HepG2 (cell line): Measurements from ENCODE around the gene SPTB. TPM values are rescaled to one million over a fixed set of nuclear protein-coding genes. Genes with fewer than 3 reads are reported as not detected.

Experiments
- FOXK2 ChIP-seq: fragments of 450-650 bp; IDR thresholded peaks from 2 replicates; pipeline ENCODE4 v1.6.1; 2016
- KLF15 ChIP-seq: sonication (generic); formaldehyde crosslinking; IDR thresholded peaks from 2 replicates; pipeline ENCODE4 v1.8.1; 2023; ENCODE audit warnings: borderline replicate concordance, mild to moderate bottlenecking, inconsistent platforms, missing genetic modification reagents, mixed read lengths
- MED1 ChIP-seq: sonication (generic); formaldehyde crosslinking; IDR thresholded peaks from 2 replicates; pipeline ENCODE4 v1.4.0; 2020; ENCODE audit warnings: missing genetic modification reagents
- RBM39 ChIP-seq: fragments of 200-400 bp; formaldehyde crosslinking; IDR thresholded peaks from one replicate; pipeline ENCODE4 v1.6.1; 2018; ENCODE audit warnings: antibody characterized with exemption, mild to moderate bottlenecking, low read depth, low read length; ENCODE audit not compliant: poor library complexity, severe bottlenecking
- TEAD3 ChIP-seq: optimal IDR thresholded peaks from 2 replicates; pipeline ENCODE3; 2016; ENCODE audit warnings: borderline replicate concordance
- ZC3H13 ChIP-seq: sonication (generic); formaldehyde crosslinking; IDR thresholded peaks from 2 replicates; pipeline ENCODE4 v1.8.1; 2023; ENCODE audit warnings: mild to moderate bottlenecking, missing genetic modification reagents, moderate library complexity
- ZFP90 ChIP-seq: sonication (generic); formaldehyde crosslinking; IDR thresholded peaks from 2 replicates; pipeline ENCODE4 v1.8.0; 2022; ENCODE audit warnings: missing genetic modification reagents, mild to moderate bottlenecking, inconsistent platforms, borderline replicate concordance
- ZIK1 ChIP-seq: sonication (generic); formaldehyde crosslinking; IDR thresholded peaks from 2 replicates; pipeline ENCODE4 v1.5.0; 2020; ENCODE audit warnings: mild to moderate bottlenecking, low read depth, missing genetic modification reagents, borderline replicate concordance
- ZMYM3 ChIP-seq: sonication (generic); formaldehyde crosslinking; IDR thresholded peaks from 2 replicates; pipeline ENCODE4 v1.5.1; 2020; ENCODE audit warnings: mild to moderate bottlenecking, missing genetic modification reagents
- ZNF552 ChIP-seq: sonication (generic); formaldehyde crosslinking; IDR thresholded peaks from 2 replicates; pipeline ENCODE4 v1.9.0; 2022; ENCODE audit warnings: missing genetic modification reagents, mild to moderate bottlenecking, borderline replicate concordance
- ZNF614 ChIP-seq: IDR thresholded peaks from 2 replicates; pipeline ENCODE4 v1.6.1; 2018; ENCODE audit warnings: missing biosample characterization, missing genetic modification reagents, inconsistent platforms, borderline replicate concordance
- ZNF747 ChIP-seq: sonication (generic); formaldehyde crosslinking; IDR thresholded peaks from 2 replicates; pipeline ENCODE4 v1.8.1; 2023; ENCODE audit warnings: missing genetic modification reagents, mild to moderate bottlenecking, borderline replicate concordance
- ZNF839 ChIP-seq: sonication (generic); formaldehyde crosslinking; IDR thresholded peaks from 2 replicates; pipeline ENCODE4 v1.4.0; 2020; ENCODE audit warnings: missing genetic modification reagents, mild to moderate bottlenecking, borderline replicate concordance
- ZSCAN31 ChIP-seq: sonication (generic); formaldehyde crosslinking; IDR thresholded peaks from 2 replicates; pipeline ENCODE4 v1.5.0; 2020; ENCODE audit warnings: low read depth, mild to moderate bottlenecking, missing genetic modification reagents
- polyA plus RNA-seq, 8 experiments: library from polyadenylated mRNA; depleted of rRNA in 3 of 8; stranded (reverse) in 7 of 8; unstranded in 1 of 8; fragments of >200 nt; fragmentation: Illumina TruSeq in 4 of 8; extraction: Trizol in 4 of 8; gene quantifications; 2 replicates each; pipeline versions ENCODE4 v1.2.1 to v1.2.3, GENCODE V29; 2011 to 2016; ENCODE audit warnings: low read depth in 4 of 8, missing spikeins in 1 of 8, mixed read lengths in 1 of 8; ENCODE audit not compliant: insufficient read depth in 1 of 8
- total RNA-seq, 5 experiments: library from RNA; depleted of rRNA; stranded (reverse); fragments of >200 nt; fragmentation: Illumina TruSeq; extraction: Trizol; gene quantifications; 2 replicates each; pipeline ENCODE4 v1.2.3, GENCODE V29; 2016; ENCODE audit warnings: low read depth in 1 of 5
- TF ChIP-seq, protein P1 (sequence below): sonication (generic); formaldehyde crosslinking; IDR thresholded peaks from 2 replicates; pipeline ENCODE4 v1.8.1; 2023; ENCODE audit warnings: mild to moderate bottlenecking, moderate library complexity, missing genetic modification reagents
- TF ChIP-seq, protein P2 (sequence below), 2 experiments: sonication (generic) in 1 of 2; formaldehyde crosslinking in 1 of 2; IDR thresholded peaks; 2 replicates each; pipeline versions ENCODE4 v1.6.1 to v1.9.0; 2014 to 2022; ENCODE audit warnings: antibody characterized with exemption in 1 of 2, borderline replicate concordance in 1 of 2, inconsistent platforms in 1 of 2, low read depth in 1 of 2, missing genetic modification reagents in 1 of 2
- TF ChIP-seq, protein P3 (sequence below): IDR thresholded peaks from 2 replicates; pipeline ENCODE4 v1.6.1; 2016; ENCODE audit warnings: low read depth
- TF ChIP-seq, protein P4 (sequence below): sonication (generic); formaldehyde crosslinking; IDR thresholded peaks from 2 replicates; pipeline ENCODE4 v1.5.0; 2020; ENCODE audit warnings: mild to moderate bottlenecking, missing genetic modification reagents, borderline replicate concordance

SPTB gene
- total and polyA plus RNA-seq, 2 of the 13 experiments (the other 11 are each of a cell fraction or from before 2014, with no cell fraction given), result 0.01 to 0.02 TPM

DNA sequence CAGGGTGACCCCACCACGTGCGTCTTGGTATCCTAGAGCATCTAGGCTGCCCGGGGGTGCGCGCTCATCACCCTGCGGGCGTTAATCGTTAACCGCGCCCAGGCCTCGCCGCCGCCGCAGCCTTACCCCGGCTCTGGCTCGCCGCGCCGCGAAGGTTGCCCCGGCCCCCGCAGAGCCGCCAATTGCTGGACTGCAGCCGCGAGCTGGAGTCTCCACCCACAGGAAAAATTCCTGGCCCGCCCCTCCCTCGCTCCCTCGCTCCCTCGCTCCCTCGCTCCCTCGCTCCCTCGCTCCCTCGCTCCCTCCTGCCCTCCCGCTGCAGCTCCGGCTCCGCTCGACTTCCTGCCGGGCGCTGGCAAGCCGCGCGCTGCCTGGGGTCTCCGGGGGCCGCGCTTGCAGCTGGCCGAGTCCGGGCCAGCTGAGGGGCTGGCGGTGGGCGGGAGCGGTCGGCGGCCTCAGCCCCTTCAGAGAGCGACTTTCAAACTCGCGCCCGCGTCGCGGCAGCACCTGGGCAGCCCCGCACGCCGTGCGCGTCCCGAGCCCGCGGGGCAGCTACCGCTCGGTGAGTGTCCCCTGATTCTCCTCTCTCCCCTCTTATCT lies 175.5 kb downstream of the SPTB start, which contains the start of gene PLEKHG3 (continued):
- TF ChIP-seq RBM39, result peak; percentile 20
- TF ChIP-seq MED1, result 0 out of 2 replicates have a peak, but pooled peaks have one; percentile 34
- TF ChIP-seq, protein P1, sequence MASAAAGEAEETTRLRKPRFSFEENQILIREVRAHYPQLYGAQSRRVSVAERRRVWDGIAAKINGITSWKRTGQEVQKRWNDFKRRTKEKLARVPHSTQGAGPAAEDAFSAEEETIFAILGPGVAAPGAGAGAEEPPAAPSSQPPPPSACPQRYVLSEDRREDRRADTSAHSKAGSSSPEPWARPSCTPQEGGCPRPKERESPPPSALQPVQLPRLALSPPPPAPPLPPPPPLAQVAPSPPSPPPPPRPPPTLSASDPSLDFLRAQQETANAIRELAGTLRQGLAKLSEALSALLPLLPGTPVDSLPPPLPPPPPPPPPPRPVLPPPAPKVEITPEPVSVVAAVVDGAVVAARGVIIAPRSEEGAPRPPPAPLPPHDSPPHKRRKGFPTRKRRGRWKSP (CRISPR knock-in tag), result peak; percentile 84; the same call in 1 of the 2 replicates
- no peak for TF ChIP-seq ZFP90 (CRISPR knock-in tag)
- TF ChIP-seq ZMYM3 (CRISPR knock-in tag), result peak; percentile 16
- no peak for TF ChIP-seq FOXK2
- TF ChIP-seq ZNF614 (CRISPR knock-in tag), result no peak
- TF ChIP-seq ZNF747 (CRISPR knock-in tag), result no peak
- TF ChIP-seq TEAD3 (CRISPR knock-in tag), result peak; percentile 75
- TF ChIP-seq, protein P2, sequence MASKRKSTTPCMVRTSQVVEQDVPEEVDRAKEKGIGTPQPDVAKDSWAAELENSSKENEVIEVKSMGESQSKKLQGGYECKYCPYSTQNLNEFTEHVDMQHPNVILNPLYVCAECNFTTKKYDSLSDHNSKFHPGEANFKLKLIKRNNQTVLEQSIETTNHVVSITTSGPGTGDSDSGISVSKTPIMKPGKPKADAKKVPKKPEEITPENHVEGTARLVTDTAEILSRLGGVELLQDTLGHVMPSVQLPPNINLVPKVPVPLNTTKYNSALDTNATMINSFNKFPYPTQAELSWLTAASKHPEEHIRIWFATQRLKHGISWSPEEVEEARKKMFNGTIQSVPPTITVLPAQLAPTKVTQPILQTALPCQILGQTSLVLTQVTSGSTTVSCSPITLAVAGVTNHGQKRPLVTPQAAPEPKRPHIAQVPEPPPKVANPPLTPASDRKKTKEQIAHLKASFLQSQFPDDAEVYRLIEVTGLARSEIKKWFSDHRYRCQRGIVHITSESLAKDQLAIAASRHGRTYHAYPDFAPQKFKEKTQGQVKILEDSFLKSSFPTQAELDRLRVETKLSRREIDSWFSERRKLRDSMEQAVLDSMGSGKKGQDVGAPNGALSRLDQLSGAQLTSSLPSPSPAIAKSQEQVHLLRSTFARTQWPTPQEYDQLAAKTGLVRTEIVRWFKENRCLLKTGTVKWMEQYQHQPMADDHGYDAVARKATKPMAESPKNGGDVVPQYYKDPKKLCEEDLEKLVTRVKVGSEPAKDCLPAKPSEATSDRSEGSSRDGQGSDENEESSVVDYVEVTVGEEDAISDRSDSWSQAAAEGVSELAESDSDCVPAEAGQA (IDR thresholded peaks at IDR 0.05; ENCODE audit: low read depth), result no peak
- TF ChIP-seq, protein P2 (CRISPR knock-in tag; IDR thresholded peaks at IDR 0.05; ENCODE audit: borderline replicate concordance), result 0 out of 2 replicates have a peak, but pooled peaks have one; percentile 24
- no peak for TF ChIP-seq ZNF552 (CRISPR knock-in tag)
- TF ChIP-seq ZIK1, result 0 out of 2 replicates have a peak, but pooled peaks have one; percentile 58
- TF ChIP-seq ZNF839 (CRISPR knock-in tag), result no peak
- TF ChIP-seq KLF15 (CRISPR knock-in tag), result peak; percentile 10; the same call in 1 of the 2 replicates
- 0 out of 2 replicates have a peak, but pooled peaks have one; percentile 31 for TF ChIP-seq ZC3H13 (CRISPR knock-in tag)
- TF ChIP-seq, protein P3, sequence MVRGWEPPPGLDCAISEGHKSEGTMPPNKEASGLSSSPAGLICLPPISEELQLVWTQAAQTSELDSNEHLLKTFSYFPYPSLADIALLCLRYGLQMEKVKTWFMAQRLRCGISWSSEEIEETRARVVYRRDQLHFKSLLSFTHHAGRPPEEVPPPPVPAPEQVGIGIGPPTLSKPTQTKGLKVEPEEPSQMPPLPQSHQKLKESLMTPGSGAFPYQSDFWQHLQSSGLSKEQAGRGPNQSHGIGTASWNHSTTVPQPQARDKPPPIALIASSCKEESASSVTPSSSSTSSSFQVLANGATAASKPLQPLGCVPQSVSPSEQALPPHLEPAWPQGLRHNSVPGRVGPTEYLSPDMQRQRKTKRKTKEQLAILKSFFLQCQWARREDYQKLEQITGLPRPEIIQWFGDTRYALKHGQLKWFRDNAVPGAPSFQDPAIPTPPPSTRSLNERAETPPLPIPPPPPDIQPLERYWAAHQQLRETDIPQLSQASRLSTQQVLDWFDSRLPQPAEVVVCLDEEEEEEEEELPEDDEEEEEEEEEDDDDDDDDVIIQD (CRISPR knock-in tag), result peak; percentile 43; the same call in 1 of the 2 replicates
- TF ChIP-seq, protein P4, sequence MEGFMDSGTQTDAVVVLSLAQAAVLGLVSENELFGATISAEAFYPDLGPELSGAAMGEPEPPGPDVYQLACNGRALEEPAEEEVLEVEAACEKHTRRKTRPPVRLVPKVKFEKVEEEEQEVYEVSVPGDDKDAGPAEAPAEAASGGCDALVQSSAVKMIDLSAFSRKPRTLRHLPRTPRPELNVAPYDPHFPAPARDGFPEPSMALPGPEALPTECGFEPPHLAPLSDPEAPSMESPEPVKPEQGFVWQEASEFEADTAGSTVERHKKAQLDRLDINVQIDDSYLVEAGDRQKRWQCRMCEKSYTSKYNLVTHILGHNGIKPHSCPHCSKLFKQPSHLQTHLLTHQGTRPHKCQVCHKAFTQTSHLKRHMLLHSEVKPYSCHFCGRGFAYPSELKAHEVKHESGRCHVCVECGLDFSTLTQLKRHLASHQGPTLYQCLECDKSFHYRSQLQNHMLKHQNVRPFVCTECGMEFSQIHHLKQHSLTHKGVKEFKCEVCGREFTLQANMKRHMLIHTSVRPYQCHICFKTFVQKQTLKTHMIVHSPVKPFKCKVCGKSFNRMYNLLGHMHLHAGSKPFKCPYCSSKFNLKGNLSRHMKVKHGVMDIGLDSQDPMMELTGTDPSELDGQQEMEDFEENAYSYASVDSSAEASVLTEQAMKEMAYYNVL (CRISPR knock-in tag), result peak; percentile 99
- TF ChIP-seq ZSCAN31, result peak; percentile 73; the same call in 1 of the 2 replicates
